Ishikawa (cell line): ENCODE data around the gene C2orf92.

Experiments used
- CEBPB ChIP-seq: IDR thresholded peaks from 2 replicates; pipeline ENCODE4 v1.6.1; 2012
- CREB1 ChIP-seq: IDR thresholded peaks from 2 replicates; pipeline ENCODE4 v1.6.1; 2012; ENCODE audit warnings: low read depth
- EGR1 ChIP-seq: IDR thresholded peaks from 2 replicates; pipeline ENCODE4 v1.6.1; 2012
- EP300 ChIP-seq: IDR thresholded peaks from 2 replicates; pipeline ENCODE4 v1.6.1; 2012; ENCODE audit warnings: borderline replicate concordance
- FOXM1 ChIP-seq: IDR thresholded peaks from 2 replicates; pipeline ENCODE4 v1.6.1; 2012; ENCODE audit warnings: low read depth, borderline replicate concordance
- MAX ChIP-seq: IDR thresholded peaks from 2 replicates; pipeline ENCODE4 v1.6.1; 2012
- NFIC ChIP-seq: IDR thresholded peaks from 2 replicates; pipeline ENCODE4 v1.6.1; 2012
- RAD21 ChIP-seq: IDR thresholded peaks from 2 replicates; pipeline ENCODE4 v1.6.1; 2012; ENCODE audit warnings: low read depth
- REST ChIP-seq: IDR thresholded peaks from 2 replicates; pipeline ENCODE4 v1.6.1; 2012; ENCODE audit warnings: low read depth, mild to moderate bottlenecking
- TAF1 ChIP-seq: IDR thresholded peaks from 2 replicates; pipeline ENCODE4 v1.6.1; 2012; ENCODE audit warnings: low read depth, mild to moderate bottlenecking
- TCF12 ChIP-seq: IDR thresholded peaks from 2 replicates; pipeline ENCODE4 v1.6.1; 2012; ENCODE audit warnings: low read depth
- TEAD4 ChIP-seq: IDR thresholded peaks from 2 replicates; pipeline ENCODE4 v1.6.1; 2012
- USF1 ChIP-seq: IDR thresholded peaks from 2 replicates; pipeline ENCODE4 v1.6.1; 2012
- YY1 ChIP-seq: IDR thresholded peaks from 2 replicates; pipeline ENCODE4 v1.6.1; 2012; ENCODE audit warnings: low read depth
- ZBTB7A ChIP-seq: IDR thresholded peaks from 2 replicates; pipeline ENCODE4 v1.6.1; 2012; ENCODE audit warnings: low read depth

The C2orf92 gene

GRCh38 chr2:97671526-97671925 is 2.0 kb downstream of the C2orf92 start:
- TF ChIP-seq FOXM1 (no peak), CREB1 (no peak), MAX (no peak), RAD21 (no peak), NFIC (no peak), EP300 (no peak), YY1 (no peak), CEBPB (no peak), ZBTB7A (no peak), EGR1 (no peak), USF1 (no peak), TEAD4 (no peak), REST (no peak)

- TF ChIP-seq TAF1 (no peak), FOXM1 (no peak)
Observed at GRCh38 chr2:97673182-97673914, 3.8 kb downstream of the C2orf92 start.

GRCh38 chr2:97673915-97674283 is 4.4 kb downstream of the C2orf92 start:
- TF ChIP-seq TCF12: no peak

GRCh38 chr2:97675430-97676113 is 6.1 kb downstream of the C2orf92 start:
- TF ChIP-seq EP300: no peak
- TF ChIP-seq TAF1: no peak
- TF ChIP-seq YY1: no peak
- no peak for TF ChIP-seq USF1
- no peak for TF ChIP-seq TCF12
- no peak for TF ChIP-seq CREB1
- no peak for TF ChIP-seq FOXM1
- no peak for TF ChIP-seq ZBTB7A
- no peak for TF ChIP-seq MAX
- no peak for TF ChIP-seq EGR1

GRCh38 chr2:97676620-97677019 is 7.1 kb downstream of the C2orf92 start:
- TF ChIP-seq EGR1 (no peak), MAX (no peak), USF1 (no peak), FOXM1 (no peak), CEBPB (no peak), TEAD4 (no peak), YY1 (no peak), CREB1 (no peak), TAF1 (no peak), NFIC (no peak), RAD21 (no peak), ZBTB7A (no peak), TCF12 (no peak)

GRCh38 chr2:97677480-97677879 is 8.0 kb downstream of the C2orf92 start:
- no peak for TF ChIP-seq ZBTB7A
- TF ChIP-seq FOXM1: no peak
- no peak for TF ChIP-seq MAX
- no peak for TF ChIP-seq EGR1
- TF ChIP-seq TAF1: no peak
- no peak for TF ChIP-seq EP300
- TF ChIP-seq TEAD4: no peak
- TF ChIP-seq CEBPB: no peak
- TF ChIP-seq USF1: no peak
- no peak for TF ChIP-seq RAD21
- TF ChIP-seq REST: no peak
- TF ChIP-seq TCF12: no peak
- no peak for TF ChIP-seq CREB1
